H1 (cell line): ENCODE measurements around the gene SHMT2. TPM values are rescaled to one million over a fixed set of nuclear protein-coding genes. Genes with fewer than 3 reads are reported as not detected.

Source experiments
- CTCF ChIA-PET: fragments of 300-600 bp; sonication (Branson Sonifier 250); formaldehyde crosslinking; loops from one replicate; lab custom pipeline; 2021; ENCODE audit not compliant: partially characterized antibody; lab: Charles Lee
- POLR2A ChIA-PET: fragments of 300-600 bp; sonication (Branson Sonifier 250); formaldehyde crosslinking; loops from one replicate; lab custom pipeline; 2021; ENCODE audit warnings: inconsistent platforms; ENCODE audit not compliant: partially characterized antibody; lab: Charles Lee
- DNase-seq, 2 experiments: peaks; one replicate each; pipeline versions ENCODE4 v3.0.0 to v3.0.0-alpha.2; 2010 to 2022; ENCODE audit warnings: low spot score in 2 of 2, low read depth in 1 of 2, mixed read lengths in 1 of 2
- FAIRE-seq: peaks from 2 replicates; lab custom pipeline; 2011; peaks lifted over from hg19 to GRCh38; lab: Jason Lieb, UNC
- H2AFZ ChIP-seq: 2 replicates; pipeline ENCODE4 v1.8.1; 2012; ENCODE audit warnings: low read length, inconsistent platforms
- H2AK5ac ChIP-seq: 2 replicates; pipeline ENCODE4 v1.6.1; 2013; ENCODE audit warnings: low read depth, low read length
- H2BK120ac ChIP-seq: replicated peaks from 2 replicates; pipeline ENCODE3; 2013; ENCODE audit warnings: low read depth, low read length, inconsistent platforms
- H2BK12ac ChIP-seq: 2 replicates; pipeline ENCODE4 v1.6.1; 2013; ENCODE audit warnings: low read depth, low read length
- H2BK15ac ChIP-seq: 2 replicates; pipeline ENCODE4 v1.6.1; 2013; ENCODE audit warnings: low read length
- H2BK20ac ChIP-seq: 2 replicates; pipeline ENCODE4 v1.6.1; 2013; ENCODE audit warnings: low read length
- H2BK5ac ChIP-seq: 2 replicates; pipeline ENCODE4 v1.6.1; 2013; ENCODE audit warnings: low read depth, low read length
- H3K14ac ChIP-seq: 2 replicates; pipeline ENCODE4 v1.6.1; 2013; ENCODE audit warnings: inconsistent platforms; ENCODE audit not compliant: insufficient read length
- H3K18ac ChIP-seq: 2 replicates; pipeline ENCODE4 v1.6.1; 2013; ENCODE audit warnings: low read length; ENCODE audit errors: extremely low read depth
- H3K23ac ChIP-seq: 2 replicates; pipeline ENCODE4 v1.6.1; 2013; ENCODE audit warnings: inconsistent platforms; ENCODE audit not compliant: insufficient read length
- H3K23me2 ChIP-seq: 2 replicates; pipeline ENCODE4 v1.6.1; 2013; ENCODE audit warnings: low read depth, low read length
- H3K27ac ChIP-seq: 2 replicates; pipeline ENCODE4 v1.6.1; 2011; ENCODE audit warnings: low read depth, low read length, inconsistent platforms
- H3K27me3 ChIP-seq, 4 experiments: replicated peaks in 1 of 4; 1 replicate in 1 of 4; 2 replicates in 3 of 4; pipeline versions ENCODE4 v1.6.1 to v1.8.1; 2011 to 2013; ENCODE audit warnings: low read length in 3 of 4, mild to moderate bottlenecking in 3 of 4, inconsistent platforms in 2 of 4, mixed read lengths in 2 of 4, moderate library complexity in 1 of 4; ENCODE audit not compliant: control insufficient read depth in 3 of 4, insufficient read depth in 3 of 4; ENCODE audit errors: extremely low read depth in 1 of 4
- H3K36me3 ChIP-seq, 4 experiments: 2 replicates each; pipeline versions ENCODE4 v1.6.1 to v1.8.1; 2011 to 2013; ENCODE audit warnings: mild to moderate bottlenecking in 4 of 4, low read length in 3 of 4, moderate library complexity in 2 of 4, control low read depth in 1 of 4, inconsistent platforms in 1 of 4; ENCODE audit not compliant: insufficient read depth in 4 of 4, control insufficient read depth in 2 of 4
- H3K4ac ChIP-seq: replicated peaks from 2 replicates; pipeline ENCODE3; 2013; ENCODE audit warnings: low read length, low read depth, mixed read lengths, inconsistent platforms; ENCODE audit not compliant: insufficient read length
- H3K4me1 ChIP-seq, 4 experiments: replicated peaks in 1 of 4; 1 replicate in 1 of 4; 2 replicates in 3 of 4; pipeline versions ENCODE4 v1.6.1 to v1.8.1; 2011 to 2013; ENCODE audit warnings: low read length in 3 of 4, inconsistent platforms in 2 of 4, mixed read lengths in 1 of 4; ENCODE audit not compliant: insufficient read depth in 4 of 4, control insufficient read depth in 3 of 4
- H3K4me2 ChIP-seq, 2 experiments: 2 replicates each; pipeline versions ENCODE4 v1.6.1 to v1.8.1; 2011 to 2013; ENCODE audit warnings: low read depth in 2 of 2, low read length in 2 of 2, control low read depth in 1 of 2, inconsistent platforms in 1 of 2, mild to moderate bottlenecking in 1 of 2; ENCODE audit not compliant: insufficient read depth in 1 of 2
- H3K4me3 ChIP-seq, 4 experiments: fragments of 200-600, 300-600 bp in 1 of 4; sonication (generic), shearing (Covaris generic), sonication (Bioruptor Twin) in 1 of 4; 2 replicates each; pipeline versions ENCODE4 v1.5.1 to v1.8.1; 2011 to 2016; ENCODE audit warnings: low read length in 4 of 4, low read depth in 3 of 4, control low read depth in 2 of 4, inconsistent platforms in 2 of 4, mild to moderate bottlenecking in 2 of 4, mixed read lengths in 1 of 4, moderate library complexity in 1 of 4; ENCODE audit not compliant: insufficient read depth in 2 of 4; ENCODE audit errors: extremely low read depth in 1 of 4
- H3K56ac ChIP-seq: replicated peaks from 2 replicates; pipeline ENCODE3; 2013; ENCODE audit warnings: low read depth, mild to moderate bottlenecking, mixed read lengths, low read length, inconsistent platforms; ENCODE audit not compliant: insufficient read length
- H3K79me1 ChIP-seq: 2 replicates; pipeline ENCODE4 v1.6.1; 2013; ENCODE audit warnings: low read depth, low read length, control low read depth
- H3K79me2 ChIP-seq, 2 experiments: 2 replicates each; pipeline versions ENCODE4 v1.6.1 to v1.8.1; 2012 to 2013; ENCODE audit warnings: low read length in 2 of 2, mild to moderate bottlenecking in 2 of 2, inconsistent platforms in 1 of 2; ENCODE audit not compliant: insufficient read depth in 2 of 2, control insufficient read depth in 1 of 2
- H3K9ac ChIP-seq, 4 experiments: replicated peaks in 1 of 4; 1 replicate in 1 of 4; 2 replicates in 3 of 4; pipeline versions ENCODE4 v1.6.1 to v1.8.1; 2011 to 2013; ENCODE audit warnings: low read depth in 3 of 4, low read length in 3 of 4, control low read depth in 2 of 4, mild to moderate bottlenecking in 2 of 4, moderate library complexity in 2 of 4, inconsistent platforms in 1 of 4; ENCODE audit errors: extremely low read depth in 1 of 4
- H3K9me3 ChIP-seq, 2 experiments: 2 replicates each; pipeline versions ENCODE4 v1.6.1 to v1.8.1; 2012 to 2013; ENCODE audit warnings: mild to moderate bottlenecking in 2 of 2, moderate library complexity in 2 of 2, control low read depth in 1 of 2, inconsistent platforms in 1 of 2, low read depth in 1 of 2, low read length in 1 of 2, mixed read lengths in 1 of 2; ENCODE audit not compliant: insufficient read depth in 2 of 2
- H4K20me1 ChIP-seq, 2 experiments: replicated peaks in 1 of 2; 2 replicates each; pipeline versions ENCODE3 to v1.8.1; 2011 to 2013; ENCODE audit warnings: inconsistent platforms in 2 of 2, low read length in 2 of 2, mild to moderate bottlenecking in 1 of 2; ENCODE audit not compliant: insufficient read depth in 2 of 2, control insufficient read depth in 1 of 2
- H4K5ac ChIP-seq: 2 replicates; pipeline ENCODE4 v1.6.1; 2013; ENCODE audit warnings: low read length, low read depth, mixed read lengths, inconsistent platforms; ENCODE audit not compliant: insufficient read length
- H4K8ac ChIP-seq: 2 replicates; pipeline ENCODE4 v1.8.0; 2013; ENCODE audit warnings: mild to moderate bottlenecking, moderate library complexity, low read length, inconsistent platforms; ENCODE audit not compliant: insufficient read depth; ENCODE audit errors: extremely low read depth
- H4K91ac ChIP-seq: replicated peaks from 2 replicates; pipeline ENCODE3; 2013; ENCODE audit warnings: low read length, mixed read lengths, inconsistent platforms; ENCODE audit not compliant: insufficient read length
- ASH2L ChIP-seq: fragments of 200-600, 300-600 bp; sonication (generic); IDR thresholded peaks from one replicate; pipeline ENCODE4 v1.7.1; 2017; ENCODE audit warnings: low read length
- CTCF ChIP-seq, 3 experiments: IDR thresholded peaks; 1 replicate in 2 of 3; 2 replicates in 1 of 3; pipeline versions ENCODE4 v1.5.1 to v1.6.1; 2011; ENCODE audit warnings: low read length in 3 of 3, mild to moderate bottlenecking in 3 of 3, inconsistent platforms in 2 of 3, low read depth in 1 of 3, moderate library complexity in 1 of 3; ENCODE audit not compliant: insufficient read depth in 1 of 3; ENCODE audit errors: control extremely low read depth in 1 of 3
- GABPA ChIP-seq: IDR thresholded peaks from 2 replicates; pipeline ENCODE4 v1.6.1; 2011; ENCODE audit warnings: mild to moderate bottlenecking, low read length, moderate library complexity, borderline replicate concordance; ENCODE audit not compliant: insufficient read depth
- GTF2F1 ChIP-seq: IDR thresholded peaks from 2 replicates; pipeline ENCODE4 v1.6.1; 2012; ENCODE audit warnings: low read depth, low read length, improper control_type of control experiment, borderline replicate concordance
- MAX ChIP-seq: IDR thresholded peaks from 2 replicates; pipeline ENCODE4 v1.6.1; 2012; ENCODE audit warnings: inconsistent platforms
- RAD21 ChIP-seq, 2 experiments: IDR thresholded peaks in 1 of 2; conservative IDR thresholded peaks in 1 of 2; 2 replicates each; pipeline ENCODE4 v1.6.1; 2011; ENCODE audit warnings: low read depth in 2 of 2, low read length in 2 of 2, improper control_type of control experiment in 1 of 2, inconsistent platforms in 1 of 2, mild to moderate bottlenecking in 1 of 2, moderate library complexity in 1 of 2
- WGBS, 2 experiments: shearing (Covaris generic) in 1 of 2; methylation state at CpG; one replicate each; pipeline versions ENCODE4 v1.1.6 to v1.1.7; 2013 to 2015; ENCODE audit warnings: low lambda C conversion rate in 2 of 2, mixed read lengths in 2 of 2, inconsistent platforms in 1 of 2, low coverage in 1 of 2, missing lambda C conversion rate in 1 of 2; ENCODE audit not compliant: insufficient replicate concordance in 2 of 2, insufficient coverage in 1 of 2, insufficient read length in 1 of 2; ENCODE audit errors: extremely low coverage in 1 of 2, missing lambda C conversion rate in 1 of 2; 5-methylcytosine and 5-hydroxymethylcytosine counted together
- polyA plus RNA-seq, 7 experiments: library from polyadenylated mRNA; depleted of rRNA in 3 of 7; stranded (reverse) in 5 of 7; unstranded in 2 of 7; fragments of >200 nt in 5 of 7; fragments of 200-250 nt in 2 of 7; gene quantifications; 1 replicate in 5 of 7; 2 replicates in 1 of 7; 4 replicates in 1 of 7; pipeline versions ENCODE4 v1.2.1 to v1.2.3, GENCODE V29; 2011 to 2013; ENCODE audit warnings: missing spikeins in 2 of 7, mixed read lengths in 2 of 7
- total RNA-seq: library from RNA; stranded (reverse); fragmentation: NEBNext Ultra II Directional; extraction: Animal tissue kit (Norgen Biotek cat#: 25700); gene quantifications from 2 replicates; pipeline ENCODE4 v1.2.1, GENCODE V29; 2021

Gene SHMT2
- total and polyA plus RNA-seq, 2 of the 8 experiments (the other 6 are each of a cell fraction or from before 2014, with no cell fraction given): 274 to 520 TPM

GRCh38 chr12:57182918-57183575 lies 46.5 kb upstream of the SHMT2 start:
- WGBS, 2 experiments: 77% methylated on average over 13 of the region's 13 CpGs; no CpG with 5 or more reads in 1 of the 2 experiments
- Histone ChIP-seq H3K4ac (no peak overlapping the region), H3K9ac (no peak overlapping the region), H3K27me3 (no peaks in the 10 kb centered on the region), H3K79me1 (no peaks in the 10 kb centered on the region), H2BK20ac (no peak overlapping the region), H3K4me3 (no peak overlapping the region), H3K9me3 (no peaks in the 10 kb centered on the region), H3K36me3 (peaks cover 42 to 78% (median 76%) of the 10 kb centered on the region in 4 experiments), H4K20me1 (peaks cover 6 to 19% of the 10 kb centered on the region in 2 experiments), H3K79me2 (no peaks in the 10 kb centered on the region), H2BK12ac (no peak overlapping the region), H3K14ac (no peak overlapping the region), H3K18ac (no peak overlapping the region), H2AK5ac (no peak overlapping the region), H4K91ac (no peak overlapping the region), H3K56ac (no peak overlapping the region), H2BK15ac (no peak overlapping the region), H3K4me1 (no peaks in the 10 kb centered on the region; a peak in 1 of 7 replicates), H3K23me2 (no peaks in the 10 kb centered on the region), H3K4me2 (no peak overlapping the region), H4K5ac (no peak overlapping the region), H3K27ac (no peak overlapping the region), H3K23ac (no peak overlapping the region), H2BK5ac (peak overlapping the region; percentile 48), H2BK120ac (no peak overlapping the region), H4K8ac (no peak overlapping the region), H2AFZ (no peak overlapping the region)
- ChIA-PET POLR2A (interaction anchor here (0.6 to 7.2 kb wide), 12 partner anchors 10 to 95 kb away, joined by 3 to 53 read pairs (median 4); partner anchors contain the start of genes LRP1, SHMT2 and STAT6), CTCF (interaction anchor here (0.5 to 21.9 kb wide), 27 partner anchors 5 to 547 kb away, joined by 3 to 389 read pairs (median 5); partner anchors contain the start of genes LRP1, LRP1-AS and STAT6)
- FAIRE-seq (peak; percentile 72), DNase-seq (peak; percentile 54 to 97)
- TF ChIP-seq GABPA: peak; percentile 25; the same call in 1 of the 2 replicates
- no peak for TF ChIP-seq GTF2F1
- TF ChIP-seq ASH2L: no peak
- peak; percentile 30; the same call in 1 of the 2 replicates for TF ChIP-seq MAX
- TF ChIP-seq RAD21 (IDR thresholded peaks at IDR 0.05 in 1 of 2, conservative IDR thresholded peaks at IDR 0.05 in 1 of 2; ENCODE audit: low read depth in 2 of 2, low read length in 2 of 2): peak; percentile 71 to 76
- TF ChIP-seq CTCF (IDR thresholded peaks at IDR 0.05; ENCODE audit: control extremely low read depth in 1 of 3, insufficient read depth in 1 of 3, low read depth in 1 of 3, low read length in 3 of 3): peak in 2 of 3 experiments; percentile 82 to 96; a peak in 3 of 4 replicates
